HepG2 (cell line): ENCODE data around the gene NOL4L. TPM values are rescaled to one million over a fixed set of nuclear protein-coding genes. Genes with fewer than 3 reads are reported as not detected.

Experiments used
- ELF3 ChIP-seq: IDR thresholded peaks from 2 replicates; pipeline ENCODE4 v1.6.1; 2016; ENCODE audit warnings: missing genetic modification reagents, missing compliant biosample characterization
- KDM6A ChIP-seq: IDR thresholded peaks from 2 replicates; pipeline ENCODE4 v1.6.1; 2016; ENCODE audit warnings: low read depth
- KIAA2018 ChIP-seq: sonication (generic); formaldehyde crosslinking; IDR thresholded peaks from 2 replicates; pipeline ENCODE4 v1.5.0; 2020; ENCODE audit warnings: mild to moderate bottlenecking, missing genetic modification reagents, borderline replicate concordance
- SAP130 ChIP-seq: IDR thresholded peaks from 2 replicates; pipeline ENCODE4 v1.6.1; 2016; ENCODE audit warnings: low read depth
- SNAPC2 ChIP-seq: sonication (generic); formaldehyde crosslinking; IDR thresholded peaks from 2 replicates; pipeline ENCODE4 v1.8.1; 2022; ENCODE audit warnings: mild to moderate bottlenecking, missing genetic modification reagents
- TAF1 ChIP-seq: sonication (generic); formaldehyde crosslinking; IDR thresholded peaks from 2 replicates; pipeline ENCODE4 v1.4.0; 2020; ENCODE audit warnings: missing genetic modification reagents
- ZNF24 ChIP-seq: fragments of 450-650 bp; IDR thresholded peaks from 2 replicates; pipeline ENCODE4 v1.6.1; 2017; ENCODE audit warnings: antibody characterized with exemption, mild to moderate bottlenecking
- ZNF883 ChIP-seq: sonication (generic); formaldehyde crosslinking; IDR thresholded peaks from 2 replicates; pipeline ENCODE4 v1.5.1; 2020; ENCODE audit warnings: mild to moderate bottlenecking, missing genetic modification reagents; ENCODE audit errors: not compliant biosample characterization
- polyA plus RNA-seq, 8 experiments: library from polyadenylated mRNA; depleted of rRNA in 3 of 8; stranded (reverse) in 7 of 8; unstranded in 1 of 8; fragments of >200 nt; fragmentation: Illumina TruSeq in 4 of 8; extraction: Trizol in 4 of 8; gene quantifications; 2 replicates each; pipeline versions ENCODE4 v1.2.1 to v1.2.3, GENCODE V29; 2011 to 2016; ENCODE audit warnings: low read depth in 4 of 8, missing spikeins in 1 of 8, mixed read lengths in 1 of 8; ENCODE audit not compliant: insufficient read depth in 1 of 8
- total RNA-seq, 5 experiments: library from RNA; depleted of rRNA; stranded (reverse); fragments of >200 nt; fragmentation: Illumina TruSeq; extraction: Trizol; gene quantifications; 2 replicates each; pipeline ENCODE4 v1.2.3, GENCODE V29; 2016; ENCODE audit warnings: low read depth in 1 of 5
- TF ChIP-seq, protein P1 (sequence below): sonication (generic); formaldehyde crosslinking; IDR thresholded peaks from 2 replicates; pipeline ENCODE4 v1.5.0; 2020; ENCODE audit warnings: mild to moderate bottlenecking, missing genetic modification reagents, borderline replicate concordance

The NOL4L gene
- total and polyA plus RNA-seq, 2 of the 13 experiments (the other 11 are each of a cell fraction or from before 2014, with no cell fraction given) = 16.6 to 35.4 TPM

- TF ChIP-seq, protein P1, sequence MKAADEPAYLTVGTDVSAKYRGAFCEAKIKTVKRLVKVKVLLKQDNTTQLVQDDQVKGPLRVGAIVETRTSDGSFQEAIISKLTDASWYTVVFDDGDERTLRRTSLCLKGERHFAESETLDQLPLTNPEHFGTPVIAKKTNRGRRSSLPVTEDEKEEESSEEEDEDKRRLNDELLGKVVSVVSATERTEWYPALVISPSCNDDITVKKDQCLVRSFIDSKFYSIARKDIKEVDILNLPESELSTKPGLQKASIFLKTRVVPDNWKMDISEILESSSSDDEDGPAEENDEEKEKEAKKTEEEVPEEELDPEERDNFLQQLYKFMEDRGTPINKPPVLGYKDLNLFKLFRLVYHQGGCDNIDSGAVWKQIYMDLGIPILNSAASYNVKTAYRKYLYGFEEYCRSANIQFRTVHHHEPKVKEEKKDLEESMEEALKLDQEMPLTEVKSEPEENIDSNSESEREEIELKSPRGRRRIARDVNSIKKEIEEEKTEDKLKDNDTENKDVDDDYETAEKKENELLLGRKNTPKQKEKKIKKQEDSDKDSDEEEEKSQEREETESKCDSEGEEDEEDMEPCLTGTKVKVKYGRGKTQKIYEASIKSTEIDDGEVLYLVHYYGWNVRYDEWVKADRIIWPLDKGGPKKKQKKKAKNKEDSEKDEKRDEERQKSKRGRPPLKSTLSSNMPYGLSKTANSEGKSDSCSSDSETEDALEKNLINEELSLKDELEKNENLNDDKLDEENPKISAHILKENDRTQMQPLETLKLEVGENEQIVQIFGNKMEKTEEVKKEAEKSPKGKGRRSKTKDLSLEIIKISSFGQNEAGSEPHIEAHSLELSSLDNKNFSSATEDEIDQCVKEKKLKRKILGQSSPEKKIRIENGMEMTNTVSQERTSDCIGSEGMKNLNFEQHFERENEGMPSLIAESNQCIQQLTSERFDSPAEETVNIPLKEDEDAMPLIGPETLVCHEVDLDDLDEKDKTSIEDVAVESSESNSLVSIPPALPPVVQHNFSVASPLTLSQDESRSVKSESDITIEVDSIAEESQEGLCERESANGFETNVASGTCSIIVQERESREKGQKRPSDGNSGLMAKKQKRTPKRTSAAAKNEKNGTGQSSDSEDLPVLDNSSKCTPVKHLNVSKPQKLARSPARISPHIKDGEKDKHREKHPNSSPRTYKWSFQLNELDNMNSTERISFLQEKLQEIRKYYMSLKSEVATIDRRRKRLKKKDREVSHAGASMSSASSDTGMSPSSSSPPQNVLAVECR (CRISPR knock-in tag) = no peak; the same call in 1 of the 2 replicates
- TF ChIP-seq SAP130 (CRISPR knock-in tag) (no peak), ZNF883 (CRISPR knock-in tag) (no peak), KIAA2018 (no peak), ELF3 (CRISPR knock-in tag) (no peak), TAF1 (CRISPR knock-in tag) (no peak), ZNF24 (no peak), SNAPC2 (CRISPR knock-in tag) (no peak), KDM6A (CRISPR knock-in tag) (no peak)
Observed at GRCh38 chr20:32445539-32446273, 139.4 kb downstream of the NOL4L start (continued).
